ENCODE results near the gene RAD50.
"Not testable (repeated sequence)": the region's sequence is repeated elsewhere in the genome, so short reads cannot be mapped to it uniquely, and the experiment has no call there.

RAD50 gene

DNA sequence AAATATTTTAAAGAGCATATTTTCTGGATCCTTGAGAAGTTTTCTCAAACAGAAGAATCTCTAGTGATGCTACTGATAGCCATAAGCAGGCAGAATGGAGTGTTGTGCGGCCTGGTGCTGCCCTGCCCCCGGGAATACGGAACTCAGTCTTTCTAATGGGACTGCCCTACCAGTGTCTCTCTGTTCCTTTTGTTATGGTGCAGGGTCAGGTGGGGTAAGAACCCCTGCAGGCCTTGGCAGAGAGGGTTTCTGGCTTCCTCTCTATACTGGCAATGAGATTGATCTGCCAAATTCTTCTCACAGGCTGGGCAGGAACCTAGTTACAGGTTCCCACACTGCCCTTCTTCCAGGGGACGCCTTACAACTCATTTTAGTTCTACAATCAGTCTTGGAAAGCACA, 16.0 kb upstream of the RAD50 start:
- in situ Hi-C loops (cut with MboI; ENCODE audit: low sequenced_read_pairs, unreplicated experiment): no loop called here
- DNase-seq (ENCODE audit: low spot score): no peak
- no peak for TF ChIP-seq CTCF (IDR thresholded peaks at IDR 0.05; ENCODE audit: borderline replicate concordance, control extremely low read depth, extremely low read depth, insufficient read depth, missing control alignments)

GRCh38 chr5:132543472-132544201, 13.1 kb upstream of the RAD50 start, which contains the start of gene IL5:
IL5 (minus strand) TSS chr5:132543522; CDS start chr5:132543478, 44 bp downstream.
- no peak for DNase-seq (ENCODE audit: low spot score)
- TF ChIP-seq CTCF (IDR thresholded peaks at IDR 0.05; ENCODE audit: borderline replicate concordance, control extremely low read depth, extremely low read depth, insufficient read depth, missing control alignments): no peak
- in situ Hi-C loops (cut with MboI; ENCODE audit: low sequenced_read_pairs, unreplicated experiment): no loop called here

GRCh38 chr5:132546108-132546507, 10.7 kb upstream of the RAD50 start:
- DNase-seq (ENCODE audit: low spot score): no peak
- in situ Hi-C loops (cut with MboI; ENCODE audit: low sequenced_read_pairs, unreplicated experiment): no loop called here
- no peak for TF ChIP-seq CTCF (IDR thresholded peaks at IDR 0.05; ENCODE audit: borderline replicate concordance, control extremely low read depth, extremely low read depth, insufficient read depth, missing control alignments)

DNA sequence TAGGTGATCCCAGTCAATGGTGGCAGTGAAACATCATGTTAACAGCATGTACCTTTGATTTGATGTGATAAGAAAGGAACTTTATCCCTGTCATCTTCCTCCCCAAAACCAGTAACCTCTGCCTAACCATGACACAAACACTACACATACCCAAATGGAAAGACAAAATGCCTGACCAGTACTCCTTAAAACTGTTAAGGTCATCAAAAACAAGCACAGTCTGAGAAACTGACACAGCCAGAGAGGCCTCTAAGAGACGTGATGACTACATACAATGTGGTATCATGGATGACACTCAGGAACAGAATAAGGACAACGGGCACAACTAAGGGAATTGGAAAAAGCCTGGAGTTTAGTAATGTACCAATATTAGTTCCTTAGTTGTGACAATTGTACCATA, 9.5 kb upstream of the RAD50 start:
- no peak for DNase-seq (ENCODE audit: low spot score)
- no peak for TF ChIP-seq CTCF (IDR thresholded peaks at IDR 0.05; ENCODE audit: borderline replicate concordance, control extremely low read depth, extremely low read depth, insufficient read depth, missing control alignments)
- in situ Hi-C loops (cut with MboI; ENCODE audit: low sequenced_read_pairs, unreplicated experiment): no loop called here

DNA sequence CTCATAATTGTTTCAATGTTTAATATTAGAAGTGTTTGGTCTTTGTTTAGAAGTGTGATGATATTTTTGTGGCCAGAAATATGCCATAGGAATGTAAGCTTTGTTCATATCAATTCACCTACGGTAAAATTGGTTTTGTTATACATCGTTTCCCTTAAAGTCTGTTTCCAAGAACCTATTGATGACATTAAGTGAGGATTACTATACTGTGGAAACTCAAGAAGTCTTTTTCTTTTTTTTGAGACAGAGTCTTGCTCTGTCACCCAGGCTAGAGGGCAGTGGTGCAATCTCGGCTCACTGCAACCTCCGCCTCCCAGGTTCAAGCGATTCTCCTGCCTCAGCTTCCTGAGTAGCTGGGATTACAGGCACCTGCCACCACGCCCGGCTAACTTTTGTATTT, 7.9 kb upstream of the RAD50 start:
- DNase-seq (ENCODE audit: low spot score); in situ Hi-C loops (cut with MboI; ENCODE audit: low sequenced_read_pairs, unreplicated experiment): not testable (repeated sequence)

- in situ Hi-C loops (cut with MboI; ENCODE audit: low sequenced_read_pairs, unreplicated experiment): no loop called here
- DNase-seq (ENCODE audit: low spot score): no peak
- TF ChIP-seq CTCF (IDR thresholded peaks at IDR 0.05; ENCODE audit: borderline replicate concordance, control extremely low read depth, extremely low read depth, insufficient read depth, missing control alignments): no peak
Observed at GRCh38 chr5:132549576-132549975, 7.2 kb upstream of the RAD50 start.

- TF ChIP-seq CTCF (IDR thresholded peaks at IDR 0.05; ENCODE audit: borderline replicate concordance, control extremely low read depth, extremely low read depth, insufficient read depth, missing control alignments): no peak
- in situ Hi-C loops (cut with MboI; ENCODE audit: low sequenced_read_pairs, unreplicated experiment): no loop called here
- DNase-seq (ENCODE audit: low spot score): no peak
Observed at GRCh38 chr5:132556153-132556762, 519 bp upstream of the RAD50 start.
